HG03159 (cell line): Measurements from ENCODE around the gene SCFD2.
"Not testable (repeated sequence)": the region's sequence is repeated elsewhere in the genome, so short reads cannot be mapped to it uniquely, and the experiment has no call there.

ENCODE experiments used
- ATAC-seq: cut with Tn5 transposase; IDR thresholded peaks from one replicate; pipeline ENCODE4 v1.9.1; 2021; ENCODE audit warnings: mild to moderate bottlenecking, moderate library complexity; ENCODE audit not compliant: unreplicated experiment

Gene SCFD2

DNA sequence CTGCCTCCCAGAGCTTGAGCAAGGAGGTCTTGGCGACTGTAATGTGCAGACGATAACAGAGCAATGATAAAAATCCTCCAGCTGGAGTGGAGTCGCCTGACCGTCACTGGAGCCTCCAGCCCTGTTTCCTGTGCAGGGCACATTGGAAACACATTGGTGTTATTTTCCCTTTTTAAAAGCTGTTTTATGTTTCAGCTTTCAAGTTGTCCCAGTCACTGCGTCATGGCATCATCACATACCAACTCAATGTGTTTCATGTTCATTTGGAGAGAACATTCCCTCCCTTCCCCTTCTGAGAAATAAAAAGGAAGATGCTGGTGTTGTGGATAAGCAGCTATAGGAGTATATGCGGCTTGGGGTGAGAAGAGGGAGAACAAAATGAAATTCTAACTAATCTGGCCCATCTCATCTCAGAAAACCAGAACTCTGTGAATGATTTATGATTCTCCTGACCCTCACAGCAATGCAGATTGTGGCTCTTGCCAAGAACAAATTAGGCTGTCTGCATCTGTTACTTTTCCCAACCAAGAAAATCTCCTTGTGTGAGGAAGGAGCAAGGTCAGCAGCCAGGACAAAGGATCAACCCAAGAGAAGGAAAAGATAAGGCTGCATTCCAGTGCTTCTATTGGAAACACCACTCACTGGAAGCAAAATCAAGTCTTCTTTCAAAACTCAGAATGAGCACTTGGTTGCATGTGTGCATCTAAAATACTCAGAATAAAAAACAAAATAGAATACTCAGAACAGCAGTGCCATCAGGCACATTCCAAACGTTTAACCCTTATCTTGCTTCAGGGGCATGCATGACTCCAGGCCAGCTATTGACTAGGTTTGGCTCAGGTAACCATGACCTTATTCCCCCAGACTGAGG lies 369.4 kb downstream of the SCFD2 start:
- ATAC-seq: no peak

DNA sequence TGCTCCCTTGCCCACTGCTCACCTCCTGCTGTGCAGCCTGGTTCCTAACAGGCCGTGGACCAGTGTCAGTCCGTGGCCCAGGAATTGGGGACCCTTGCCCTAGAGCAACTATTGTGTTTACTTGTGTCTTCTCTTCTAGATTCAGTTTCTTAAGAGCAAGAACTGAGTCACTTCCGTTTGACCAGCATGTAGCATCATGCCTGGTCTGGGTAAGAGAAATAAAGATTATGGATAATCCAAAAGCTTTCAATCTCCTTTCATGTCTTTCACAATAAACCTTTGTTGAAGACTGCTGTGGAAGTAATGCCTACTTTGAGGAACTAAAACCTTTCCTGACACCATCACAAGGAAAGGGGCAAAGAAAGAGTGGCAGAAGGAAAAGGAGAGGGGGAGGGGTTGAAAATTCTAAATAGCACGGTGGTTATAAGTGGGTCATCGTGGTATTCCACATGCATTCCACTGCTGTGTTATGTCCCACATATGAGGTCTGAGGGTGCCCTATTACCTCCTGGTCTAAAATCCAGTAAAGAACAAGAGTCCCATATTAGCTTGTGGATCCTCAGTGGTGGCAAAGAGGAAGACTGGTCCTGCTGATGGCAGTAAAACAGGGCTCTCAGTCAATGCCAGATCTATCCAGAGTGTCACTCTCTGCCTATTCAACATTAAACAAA lies 370.4 kb downstream of the SCFD2 start:
- ATAC-seq: no peak

DNA sequence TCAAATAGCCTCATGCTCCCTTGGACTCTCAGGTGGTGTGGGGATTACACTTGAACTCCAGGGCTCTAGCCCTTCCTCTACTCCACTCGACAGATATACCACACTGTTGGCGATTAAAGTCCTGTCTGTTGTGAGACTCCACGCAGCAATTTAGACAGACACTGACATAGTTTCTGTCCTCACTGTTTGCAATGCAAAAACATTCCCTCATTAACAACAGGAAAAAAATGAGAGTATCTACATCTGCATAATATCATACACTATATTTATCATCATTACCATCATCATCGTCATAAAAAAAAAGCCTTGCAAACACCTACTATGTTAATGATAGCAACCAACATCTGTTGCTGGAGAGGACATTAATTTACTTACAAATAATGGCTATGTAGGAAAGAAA lies 371.3 kb downstream of the SCFD2 start:
- ATAC-seq: no peak

DNA sequence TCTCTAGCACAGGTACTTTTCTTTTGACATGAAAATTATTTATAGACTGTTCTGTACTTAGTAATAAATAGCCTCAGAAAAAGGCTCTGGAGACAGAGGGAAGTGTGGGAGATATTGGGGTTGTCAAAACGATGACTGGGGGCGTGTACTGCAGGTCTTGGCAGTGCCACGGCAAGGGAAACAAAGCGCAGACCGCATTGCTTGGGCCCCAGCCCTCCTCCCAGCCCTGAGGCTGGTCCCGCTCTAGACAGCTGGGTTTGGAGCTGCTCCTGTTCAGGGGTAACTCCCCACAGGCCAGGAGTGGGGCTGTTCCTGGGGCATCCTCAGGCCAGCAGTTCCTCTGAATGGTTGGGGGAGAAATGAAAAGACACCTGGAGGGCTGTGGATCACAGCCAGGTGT lies 372.1 kb downstream of the SCFD2 start:
- no peak for ATAC-seq

DNA sequence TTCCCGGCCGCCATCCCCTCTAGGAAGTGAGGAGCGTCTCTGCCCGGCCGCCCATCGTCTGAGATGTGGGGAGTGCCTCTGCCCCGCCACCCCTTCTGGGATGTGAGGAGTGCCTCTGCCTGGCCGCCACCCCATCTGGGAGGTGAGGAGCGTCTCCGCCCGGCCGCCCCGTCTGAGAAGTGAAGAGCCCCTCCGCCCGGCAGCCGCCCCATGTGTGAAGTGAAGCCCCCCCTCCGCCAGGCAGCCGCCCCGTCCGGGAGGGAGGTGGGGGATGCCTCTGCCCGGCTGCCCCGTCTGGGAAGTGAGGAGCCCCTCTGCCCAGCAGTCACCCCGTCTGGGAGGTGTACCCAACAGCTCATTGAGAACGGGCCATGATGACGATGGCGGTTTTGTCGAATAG lies 373.3 kb downstream of the SCFD2 start:
- ATAC-seq: not testable (repeated sequence)

DNA sequence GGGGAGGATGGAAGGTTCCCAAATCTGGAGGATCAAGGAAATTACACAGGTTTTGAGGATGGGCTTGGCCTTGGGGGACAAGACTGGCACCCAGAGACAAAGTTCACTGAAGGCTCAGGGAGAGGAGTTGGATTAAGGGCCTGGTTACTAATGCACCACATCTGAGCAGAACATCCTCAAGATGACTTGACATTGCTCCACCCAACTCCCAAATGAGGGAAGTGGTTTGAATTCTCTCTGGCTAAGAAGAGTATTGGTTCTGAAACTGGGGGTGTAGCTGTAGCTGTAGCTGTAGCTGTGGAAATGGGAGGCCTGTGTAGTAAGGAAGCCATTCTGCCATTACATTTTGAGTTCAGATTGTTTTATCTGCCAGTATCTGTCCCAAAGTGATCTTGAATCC lies 374.4 kb downstream of the SCFD2 start:
- ATAC-seq: no peak

DNA sequence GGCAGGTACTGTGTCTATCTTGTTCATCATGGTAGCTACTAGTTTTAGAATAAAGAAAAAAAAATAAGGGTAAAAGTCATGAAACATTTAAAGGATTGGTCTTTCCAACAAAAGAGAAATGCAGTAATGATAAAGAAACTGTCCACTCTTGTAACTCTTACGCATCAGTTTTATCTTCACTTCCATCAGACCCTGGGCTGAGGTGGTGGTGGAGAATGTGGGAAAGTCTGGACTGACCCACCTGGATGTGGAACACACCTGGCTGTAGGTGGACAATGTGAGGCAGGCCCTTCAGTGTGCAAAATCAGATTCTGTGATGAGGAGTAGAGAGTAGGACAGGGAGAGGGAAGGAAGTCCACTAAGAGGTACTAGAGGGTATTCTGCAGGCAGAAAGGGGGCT lies 375.2 kb downstream of the SCFD2 start:
- ATAC-seq: no peak

DNA sequence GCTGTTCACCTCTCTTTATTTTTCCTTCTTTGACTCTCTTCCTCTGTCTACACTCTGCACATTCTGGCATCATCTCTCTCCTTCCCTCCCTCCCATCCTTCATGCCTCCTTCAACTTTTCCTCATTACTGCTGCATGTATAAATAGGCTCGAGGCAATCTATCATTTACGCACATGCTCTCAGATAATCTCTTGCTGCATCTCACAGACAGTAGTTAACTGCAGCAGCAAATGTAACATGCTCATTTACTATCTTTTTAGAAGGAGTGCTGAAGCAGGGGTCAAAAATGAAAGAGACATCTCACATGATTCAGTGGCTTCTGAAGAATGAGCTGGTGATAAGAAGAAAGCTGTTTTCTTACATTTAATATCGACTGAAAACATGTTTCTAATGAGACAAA lies 376.0 kb downstream of the SCFD2 start:
- ATAC-seq: no peak

DNA sequence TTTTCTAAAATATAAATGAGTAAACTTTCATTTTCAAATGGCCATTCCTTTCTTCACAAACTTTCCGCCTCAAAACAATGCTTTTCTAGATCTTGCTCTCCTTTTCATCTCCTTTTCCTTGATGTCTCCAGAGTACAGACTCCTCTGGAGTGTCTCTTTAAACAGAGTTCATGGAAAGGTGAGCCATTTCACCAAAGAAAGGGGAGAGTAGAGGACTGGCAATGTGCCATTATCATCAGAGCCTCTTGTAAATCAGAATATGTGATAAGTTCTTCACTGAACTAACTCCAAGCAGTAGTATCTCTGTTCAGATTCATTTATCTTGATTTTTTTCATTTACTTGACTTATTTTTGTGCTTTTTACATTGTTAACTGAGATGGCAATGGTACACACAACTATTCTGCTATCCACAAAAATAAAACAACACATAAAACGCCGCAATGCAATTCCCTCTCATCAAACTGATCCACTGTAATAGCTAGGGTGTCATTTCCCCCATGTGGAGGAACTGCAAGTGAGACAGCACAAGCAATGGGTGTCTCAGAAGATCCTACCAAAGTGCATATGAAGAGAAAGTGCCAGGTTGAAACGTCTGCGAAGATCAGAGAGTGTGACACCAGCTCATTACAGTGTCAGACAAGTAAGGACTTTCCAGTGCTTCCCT lies 378.3 kb downstream of the SCFD2 start:
- ATAC-seq: no peak

DNA sequence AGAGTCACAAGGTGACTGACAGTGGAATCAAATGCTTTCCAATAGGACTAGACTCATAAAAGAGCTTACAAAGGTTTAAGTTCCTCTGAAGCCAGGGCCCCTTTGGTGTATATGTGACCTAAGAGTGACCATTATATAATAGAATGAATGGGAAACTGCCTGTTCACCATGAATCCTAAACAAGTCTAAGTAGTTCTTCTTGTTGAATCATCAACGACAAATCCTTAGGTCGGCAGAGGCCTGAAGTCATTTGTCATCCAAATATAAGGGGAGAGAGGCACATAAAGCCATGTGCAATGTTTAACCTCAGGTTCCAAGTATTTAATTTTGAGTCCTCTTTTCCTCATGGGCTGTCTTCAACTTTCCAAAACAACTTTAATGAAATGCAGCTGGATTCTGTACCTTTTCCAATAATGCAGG lies 381.4 kb downstream of the SCFD2 start:
- no peak for ATAC-seq

DNA sequence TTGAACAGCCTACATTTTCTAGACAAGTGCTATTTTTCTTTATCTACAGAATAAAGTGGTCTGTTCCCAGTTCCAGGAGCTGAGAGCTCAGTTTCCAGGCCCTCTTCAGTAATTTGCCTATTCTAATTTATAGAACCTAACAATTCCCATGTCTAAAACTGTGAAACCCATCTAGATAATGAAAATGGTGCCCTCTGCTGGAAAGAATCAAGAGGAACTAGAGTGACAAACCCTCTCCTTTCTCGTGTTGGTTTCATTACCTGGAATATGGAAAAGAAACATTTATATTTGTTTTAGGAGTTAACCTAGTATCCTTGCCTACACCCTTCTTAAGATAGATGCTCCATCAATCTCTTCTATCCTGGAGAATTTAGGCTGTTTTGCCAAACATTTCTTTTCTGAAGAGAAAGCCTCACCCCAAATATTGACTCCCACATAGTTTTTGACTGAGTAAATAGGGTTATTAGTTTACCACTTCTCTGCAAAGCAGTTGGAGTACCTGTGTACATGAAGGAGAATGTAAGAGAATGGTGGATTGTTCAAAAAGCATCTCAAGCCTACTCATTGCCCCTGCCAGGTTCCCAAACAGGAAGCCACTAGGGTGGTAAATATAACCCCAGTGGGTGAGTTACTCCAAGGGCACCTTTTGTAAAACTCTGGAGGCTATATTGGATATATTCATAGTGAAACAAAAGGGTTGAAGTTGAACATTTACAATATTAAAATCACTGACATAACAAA lies 382.1 kb downstream of the SCFD2 start:
- ATAC-seq: no peak

DNA sequence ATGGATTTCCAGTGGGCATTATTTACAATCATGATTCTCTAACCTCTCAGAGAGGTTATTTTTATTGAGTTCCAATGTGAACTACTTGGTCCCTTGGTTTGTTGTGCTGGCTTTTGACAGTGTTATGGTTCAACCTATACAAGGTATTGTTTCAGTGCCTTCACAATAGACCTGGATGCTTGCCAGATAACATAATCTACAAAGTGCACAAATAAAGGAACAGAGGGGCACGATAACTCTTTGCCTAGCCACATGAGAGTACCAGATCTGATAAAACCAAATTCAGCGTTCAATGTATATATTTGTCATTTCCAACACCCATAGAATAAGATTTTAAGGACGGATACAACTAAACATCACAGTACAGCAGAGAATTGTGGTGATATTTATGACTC lies 382.9 kb downstream of the SCFD2 start:
- ATAC-seq: no peak

DNA sequence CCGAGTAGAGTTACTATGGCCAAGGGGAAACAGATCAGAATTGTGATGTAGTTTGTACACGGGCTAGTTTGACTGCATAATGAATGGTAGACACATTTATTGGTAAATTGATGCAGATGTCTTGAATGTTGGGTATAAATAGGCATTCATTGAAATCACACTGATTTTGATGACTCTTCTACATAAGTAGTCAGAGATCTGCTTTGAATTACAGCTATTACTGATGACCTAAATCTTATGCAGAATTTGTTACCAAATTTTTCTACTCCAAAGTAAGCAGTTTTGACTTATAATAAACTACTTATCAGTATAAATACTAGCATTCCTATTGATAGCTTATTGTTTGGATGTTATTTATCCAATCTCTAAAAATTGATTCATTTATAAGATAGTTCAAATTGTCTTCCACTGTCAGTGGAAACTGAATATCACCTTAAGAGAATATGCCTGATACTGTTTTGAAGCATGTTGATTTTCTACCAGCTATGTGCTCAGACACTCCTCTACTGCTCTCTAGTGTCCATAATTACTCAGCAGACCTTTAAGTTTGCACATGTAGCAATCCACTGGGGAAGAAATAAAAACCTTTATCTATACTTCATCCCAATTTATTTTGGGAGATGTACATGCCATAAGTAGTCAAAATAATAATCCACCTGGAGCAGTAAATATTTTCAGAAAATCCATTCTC lies 383.5 kb downstream of the SCFD2 start:
- no peak for ATAC-seq

DNA sequence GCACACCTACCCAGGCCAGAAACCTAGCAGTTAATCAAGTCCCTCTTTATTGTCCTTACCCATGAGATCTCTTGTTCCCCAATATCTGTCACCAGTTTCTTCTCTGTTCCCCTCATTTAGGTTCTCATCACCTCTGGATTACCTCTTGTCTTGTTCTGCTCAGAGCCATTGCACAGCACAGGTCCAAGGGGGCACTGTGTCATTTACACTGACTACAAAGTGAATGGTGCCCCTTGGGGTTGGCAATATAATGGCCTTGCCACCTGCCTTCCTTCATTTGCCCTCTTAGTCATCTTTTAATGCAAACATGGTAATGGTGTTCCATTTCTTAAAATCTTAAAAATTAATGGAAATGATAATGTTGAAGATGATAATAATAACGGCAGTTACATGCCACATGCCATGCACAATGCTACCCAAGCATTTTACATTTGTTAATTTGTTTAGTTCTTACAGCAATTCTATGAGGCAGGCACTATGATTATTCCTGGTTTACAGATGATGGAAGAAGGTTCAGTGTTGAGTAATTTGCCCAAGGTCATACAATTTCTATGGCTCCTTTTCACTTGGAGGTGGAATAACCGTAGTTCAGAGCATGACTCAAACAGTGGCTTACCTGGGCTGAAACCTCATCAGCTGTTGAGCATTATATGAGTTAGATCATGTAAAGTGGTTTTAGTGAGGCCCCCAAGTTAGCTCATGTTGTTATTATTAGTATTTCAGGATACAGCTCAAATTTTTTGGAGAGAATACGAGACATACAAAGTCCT lies 385.9 kb downstream of the SCFD2 start:
- no peak for ATAC-seq

DNA sequence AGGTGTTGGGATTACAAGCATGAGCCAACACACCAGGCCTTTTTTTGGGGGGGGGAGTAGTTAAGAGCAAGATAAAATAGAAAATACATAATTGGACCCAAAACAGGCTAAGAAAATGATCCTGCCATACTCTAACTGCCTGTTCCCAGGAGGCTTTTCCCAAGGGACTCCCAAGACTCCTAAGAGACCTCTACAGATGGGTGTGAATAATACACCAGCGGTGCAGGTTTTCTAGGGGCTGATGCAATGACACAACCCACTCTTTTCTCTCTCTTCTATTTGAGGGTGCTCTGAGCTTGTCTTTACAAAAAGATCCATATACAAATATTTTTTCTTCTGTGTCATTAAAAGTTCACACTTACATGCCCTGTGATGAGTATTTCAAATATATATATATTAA lies 386.8 kb downstream of the SCFD2 start:
- no peak for ATAC-seq

DNA sequence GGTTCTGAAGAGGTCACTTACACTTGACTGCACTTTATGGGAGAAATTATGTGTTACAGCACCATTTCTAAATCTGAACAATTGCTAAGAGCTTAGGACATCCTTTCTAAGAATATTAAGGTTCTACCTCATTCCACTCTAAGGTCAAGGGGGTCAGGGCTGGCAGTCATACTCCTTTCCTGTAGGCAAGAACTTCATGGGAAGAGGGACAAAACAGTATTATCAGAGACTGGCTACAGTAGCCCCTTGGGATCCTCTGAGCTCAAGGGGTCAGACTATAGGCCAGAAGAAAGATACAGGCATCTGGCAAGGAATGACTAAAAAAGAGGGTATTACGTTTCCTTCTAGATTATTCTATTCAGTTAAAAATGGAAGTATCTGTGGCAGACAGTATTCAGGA lies 388.6 kb downstream of the SCFD2 start:
- ATAC-seq: no peak

DNA sequence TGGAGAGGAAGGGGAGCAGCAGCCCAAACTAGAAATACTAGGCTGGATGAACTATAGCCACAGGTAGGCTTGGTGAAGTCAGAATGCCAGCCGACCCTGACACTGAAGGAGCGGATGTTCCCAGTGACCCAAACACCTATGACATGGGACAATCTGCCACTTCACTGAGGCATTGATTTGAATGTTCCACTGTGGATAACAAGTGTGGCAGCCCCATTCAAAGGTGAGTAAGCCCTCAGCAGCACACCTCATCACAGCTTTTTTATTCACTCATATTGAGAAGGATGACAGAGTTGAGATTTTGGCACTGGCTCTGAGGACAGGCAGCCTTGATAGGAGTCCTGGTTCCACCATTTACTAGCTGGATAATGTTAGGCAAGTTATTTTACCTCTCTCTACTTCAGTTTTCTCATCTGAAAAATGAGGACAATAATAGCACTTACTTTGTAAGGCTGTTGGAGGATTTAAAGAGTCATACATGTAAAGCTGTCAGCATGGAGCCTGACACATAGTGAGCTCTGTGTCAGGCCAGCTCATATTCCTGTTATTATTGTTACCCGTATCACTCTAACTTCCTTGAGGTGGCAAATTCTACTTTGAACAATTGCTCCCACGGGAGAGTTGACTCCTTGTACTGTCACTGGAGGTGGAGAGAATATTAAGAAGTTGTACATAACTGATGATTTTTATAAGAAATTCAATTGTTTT lies 389.2 kb downstream of the SCFD2 start:
- ATAC-seq: no peak

DNA sequence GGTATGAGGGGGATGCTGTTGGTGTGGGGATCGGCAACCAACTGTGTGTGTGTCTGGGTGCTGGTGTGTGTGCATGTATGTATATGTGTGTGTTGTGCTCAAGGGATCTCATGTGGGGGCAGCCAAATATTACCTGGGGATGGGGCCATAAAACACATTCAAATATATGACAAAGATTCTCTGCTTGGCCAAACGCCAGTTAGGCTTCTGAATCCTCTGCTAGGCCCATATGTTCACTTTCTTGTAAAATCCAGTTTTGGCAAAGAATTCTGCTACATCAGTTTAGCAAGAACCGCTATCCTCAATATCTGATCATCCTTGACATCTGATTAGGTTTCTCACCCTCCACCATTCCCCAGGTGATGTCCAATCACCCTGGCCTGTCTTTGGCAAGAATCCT lies 397.2 kb downstream of the SCFD2 start:
- no peak for ATAC-seq

DNA sequence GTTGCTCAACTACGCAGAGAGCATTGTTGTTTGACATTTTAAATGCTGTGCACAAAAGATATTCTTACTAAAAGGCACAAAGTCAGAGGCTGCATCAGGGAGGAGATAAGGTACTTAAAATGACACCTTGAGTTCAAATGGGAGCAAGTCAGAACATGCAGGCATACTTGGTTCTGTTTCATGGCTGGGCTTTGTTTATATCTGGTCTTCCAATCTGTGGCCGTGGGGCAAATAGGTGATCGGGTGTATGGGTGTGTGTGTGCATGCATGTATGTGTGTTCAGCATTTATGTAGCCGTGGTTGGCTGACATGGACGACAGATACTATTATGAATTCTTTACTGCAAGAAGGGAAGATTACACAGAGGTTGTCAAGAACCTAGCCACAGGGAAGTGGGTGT lies 397.6 kb downstream of the SCFD2 start:
- no peak for ATAC-seq
